T-helper 17 cell (primary cell): Measurements from ENCODE around the gene CDC42. TPM values are rescaled to one million over a fixed set of nuclear protein-coding genes. Genes with fewer than 3 reads are reported as not detected.
"Not testable (repeated sequence)": the region's sequence is repeated elsewhere in the genome, so short reads cannot be mapped to it uniquely, and the experiment has no call there.

ENCODE experiments used
- ATAC-seq: fragments of 150-1000 bp; cut with Tn5 transposase; 2 replicates; pipeline ENCODE4 v1.10.0; 2021; ENCODE audit warnings: mild to moderate bottlenecking, moderate library complexity
- DNase-seq, 3 donors: peaks; one replicate each; pipeline versions ENCODE4 v3.0.0 to v3.0.0-alpha.2; 2020 to 2021
- H3K9me3 ChIP-seq: one replicate; pipeline ENCODE4 v1.7.0; 2013; ENCODE audit warnings: low read length, mild to moderate bottlenecking; ENCODE audit not compliant: control insufficient read depth, poor library complexity, severe bottlenecking
- H3K27ac Mint-ChIP-seq: one replicate; pipeline ENCODE4 v1.8.0; 2022; ENCODE audit warnings: mild to moderate bottlenecking, moderate library complexity, mixed read lengths
- H3K27me3 Mint-ChIP-seq: one replicate; pipeline ENCODE4 v1.8.0; 2022; ENCODE audit warnings: mixed read lengths
- H3K36me3 Mint-ChIP-seq: one replicate; pipeline ENCODE4 v1.8.0; 2022; ENCODE audit warnings: low read depth, mixed read lengths
- H3K4me1 Mint-ChIP-seq: one replicate; pipeline ENCODE4 v1.8.0; 2022; ENCODE audit warnings: mild to moderate bottlenecking, mixed read lengths
- H3K4me3 Mint-ChIP-seq: one replicate; pipeline ENCODE4 v1.8.0; 2022; ENCODE audit warnings: mild to moderate bottlenecking, moderate library complexity, mixed read lengths
- total RNA-seq, 4 donors: library from RNA in 2 of 4; stranded (reverse) in 2 of 4; gene quantifications; one replicate each; pipeline ENCODE4 v1.2.3 and lab custom pipeline; 2022 to 2026

CDC42 gene
- total RNA-seq (100 to 1,000 TPM; 371 to 385 TPM), total RNA-seq (lab: John Stamatoyannopoulos, UW) (91.5 to 243 reads per million in 2 donors)

DNA sequence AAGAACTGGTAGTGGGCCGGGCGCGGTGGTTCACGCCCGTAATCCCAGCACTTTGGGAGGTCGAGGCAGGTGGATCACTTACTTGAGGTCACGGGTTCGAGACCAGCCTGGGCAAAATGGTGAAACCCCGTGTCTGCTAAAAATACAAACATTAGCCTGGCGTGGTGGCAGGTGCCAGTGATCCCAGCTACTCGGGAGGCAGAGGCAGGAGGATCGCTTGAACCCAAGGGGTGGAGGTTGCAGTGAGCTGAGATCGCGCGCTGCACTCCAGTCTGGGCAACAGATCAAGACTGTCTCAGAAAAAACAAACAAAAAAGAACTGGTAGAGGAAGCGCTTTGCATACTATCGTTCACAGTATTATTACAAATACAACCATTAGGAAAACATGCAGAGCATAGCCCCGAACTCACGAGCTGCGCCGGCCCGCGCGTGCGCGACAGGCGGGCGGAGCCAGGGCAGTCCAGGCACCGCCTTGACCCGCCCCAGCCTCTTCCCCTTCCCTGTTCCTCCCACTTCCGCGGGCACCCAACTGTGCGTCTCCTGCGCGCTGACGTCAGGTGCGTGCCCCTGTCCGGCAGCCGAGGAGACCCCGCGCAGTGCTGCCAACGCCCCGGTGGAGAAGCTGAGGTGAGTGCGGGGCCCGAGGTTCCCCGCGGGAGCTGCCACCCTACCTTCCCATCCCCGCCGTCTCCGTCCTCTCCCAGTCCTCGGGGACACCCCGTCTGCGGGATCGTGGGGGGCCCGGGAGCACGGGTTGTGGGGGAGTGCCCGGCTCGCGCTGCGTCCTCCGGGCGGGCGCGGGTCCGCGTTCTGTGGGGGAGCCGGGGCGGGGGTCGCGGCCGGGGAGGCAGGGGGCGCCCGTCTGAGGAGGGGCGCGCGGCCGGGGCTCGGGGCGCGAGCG, at the start of gene CDC42:
TSS of gene CDC42 (plus strand) at position 595 of the 902 bp plus-strand sequence. CDS start 25,770 bp downstream, outside the sequence.
- Mint-ChIP-seq H3K27ac (peak within 1 kb of the TSS; percentile 95), H3K4me1 (peaks cover 52% of the 10 kb centered on the region), H3K36me3 (peaks cover 7% of the 10 kb centered on the region), H3K4me3 (peak within 1 kb of the TSS; percentile 98), H3K27me3 (no peaks in the 10 kb centered on the region)
- H3K9me3 ChIP-seq: no peaks in the 10 kb centered on the region
- ATAC-seq: peak; percentile 92
- peak; percentile 92 to 99 (median 94) for DNase-seq

DNA sequence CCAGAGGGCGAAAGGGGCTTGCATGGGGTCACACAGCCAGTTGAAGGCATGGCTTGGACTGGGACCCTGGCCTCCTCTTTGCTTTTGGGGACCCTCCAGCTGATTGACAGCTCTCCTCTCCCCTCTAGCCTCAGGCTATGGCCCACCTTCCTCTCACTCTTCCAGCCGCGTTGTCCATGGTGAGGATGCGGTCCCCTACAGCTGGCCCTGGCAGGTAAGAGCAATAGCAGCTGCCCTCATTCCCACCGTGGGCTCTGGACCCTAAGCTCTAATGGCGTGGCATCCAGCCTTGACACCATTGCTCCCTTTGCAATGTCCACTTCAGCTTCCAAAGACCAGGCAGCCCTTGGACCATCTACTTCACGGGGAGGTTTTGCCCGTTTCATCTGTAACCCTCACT, 49.6 kb upstream of the CDC42 start:
- H3K27me3 Mint-ChIP-seq, H3K36me3 Mint-ChIP-seq, H3K4me1 Mint-ChIP-seq, H3K27ac Mint-ChIP-seq, H3K9me3 ChIP-seq, ATAC-seq, H3K4me3 Mint-ChIP-seq, DNase-seq: not testable (repeated sequence)

DNA sequence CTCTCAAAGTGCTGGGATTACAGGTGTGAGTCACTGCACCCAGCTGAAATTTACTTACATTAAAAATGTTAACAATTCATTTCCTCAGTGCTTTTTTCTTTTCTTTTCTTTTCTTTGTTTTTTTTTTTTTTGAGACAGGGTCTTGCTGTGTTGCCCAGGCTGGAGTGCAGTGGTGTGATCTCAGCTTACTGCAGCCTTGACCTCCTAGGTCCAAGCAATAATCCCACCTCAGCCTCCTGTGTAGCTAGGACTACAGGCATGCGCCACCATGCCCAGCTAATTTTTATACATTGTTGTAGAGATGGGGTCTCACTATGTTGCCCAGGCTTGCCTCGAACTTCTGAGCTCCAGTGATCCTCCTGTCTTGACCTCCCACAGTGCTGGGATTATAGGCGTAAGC, 48.5 kb upstream of the CDC42 start:
- H3K9me3 ChIP-seq, H3K27me3 Mint-ChIP-seq, DNase-seq, H3K36me3 Mint-ChIP-seq, H3K4me3 Mint-ChIP-seq, H3K27ac Mint-ChIP-seq, H3K4me1 Mint-ChIP-seq, ATAC-seq: not testable (repeated sequence)

DNA sequence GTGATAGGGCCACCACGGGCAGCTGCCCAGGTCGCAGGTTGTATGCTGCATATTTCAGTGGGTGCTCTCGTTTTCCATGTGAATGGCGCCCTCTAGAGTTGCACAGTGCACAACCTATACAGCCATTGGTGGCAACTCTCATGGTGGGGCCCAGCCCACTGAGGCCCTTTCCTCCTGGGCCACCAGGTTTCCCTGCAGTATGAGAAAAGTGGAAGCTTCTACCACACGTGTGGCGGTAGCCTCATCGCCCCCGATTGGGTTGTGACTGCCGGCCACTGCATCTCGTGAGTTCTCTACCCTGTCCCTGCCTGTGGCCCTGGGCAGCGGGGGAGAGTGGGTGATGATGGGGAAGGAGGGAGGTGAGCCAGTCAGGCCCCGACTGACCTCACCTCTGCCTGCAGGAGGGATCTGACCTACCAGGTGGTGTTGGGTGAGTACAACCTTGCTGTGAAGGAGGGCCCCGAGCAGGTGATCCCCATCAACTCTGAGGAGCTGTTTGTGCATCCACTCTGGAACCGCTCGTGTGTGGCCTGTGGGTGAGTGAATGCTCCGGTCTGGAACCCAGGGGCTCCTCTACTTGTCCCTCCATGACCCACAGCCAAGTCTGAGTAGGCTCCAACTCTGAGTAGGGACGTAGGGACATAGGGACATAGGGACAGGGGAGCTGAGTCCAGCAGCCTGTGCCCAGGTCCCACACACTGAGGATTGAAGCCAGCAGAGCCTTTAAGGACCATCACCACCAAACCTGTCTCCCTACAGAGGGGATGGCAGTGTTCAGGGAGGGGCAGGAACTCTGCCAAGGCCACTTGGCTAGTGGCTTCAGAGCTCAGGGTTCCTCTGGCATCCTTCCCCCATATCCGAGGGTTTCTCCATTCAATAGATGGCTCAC, 47.0 kb upstream of the CDC42 start:
- H3K9me3 ChIP-seq, H3K27me3 Mint-ChIP-seq, H3K4me1 Mint-ChIP-seq, H3K36me3 Mint-ChIP-seq, H3K4me3 Mint-ChIP-seq, H3K27ac Mint-ChIP-seq: not testable (repeated sequence)
- DNase-seq: peak in 1 of 3 donors; percentile 14
- ATAC-seq: peak; percentile 62

DNA sequence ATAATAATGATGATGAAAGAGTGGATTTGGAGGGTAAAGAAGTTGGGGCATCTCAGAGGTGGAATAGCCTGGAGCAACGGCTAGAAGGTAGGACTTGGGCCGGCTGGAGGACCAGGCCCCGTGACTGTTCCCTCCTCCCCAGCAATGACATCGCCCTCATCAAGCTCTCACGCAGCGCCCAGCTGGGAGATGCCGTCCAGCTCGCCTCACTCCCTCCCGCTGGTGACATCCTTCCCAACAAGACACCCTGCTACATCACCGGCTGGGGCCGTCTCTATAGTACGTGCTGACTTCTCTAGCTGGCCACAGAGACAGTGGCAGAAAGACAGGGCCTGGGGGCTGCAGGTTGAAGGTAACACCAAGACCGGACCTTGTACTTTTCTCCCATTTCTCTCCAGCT, 45.8 kb upstream of the CDC42 start:
- ATAC-seq, H3K9me3 ChIP-seq, DNase-seq, H3K4me1 Mint-ChIP-seq, H3K4me3 Mint-ChIP-seq, H3K27ac Mint-ChIP-seq, H3K36me3 Mint-ChIP-seq, H3K27me3 Mint-ChIP-seq: not testable (repeated sequence)

DNA sequence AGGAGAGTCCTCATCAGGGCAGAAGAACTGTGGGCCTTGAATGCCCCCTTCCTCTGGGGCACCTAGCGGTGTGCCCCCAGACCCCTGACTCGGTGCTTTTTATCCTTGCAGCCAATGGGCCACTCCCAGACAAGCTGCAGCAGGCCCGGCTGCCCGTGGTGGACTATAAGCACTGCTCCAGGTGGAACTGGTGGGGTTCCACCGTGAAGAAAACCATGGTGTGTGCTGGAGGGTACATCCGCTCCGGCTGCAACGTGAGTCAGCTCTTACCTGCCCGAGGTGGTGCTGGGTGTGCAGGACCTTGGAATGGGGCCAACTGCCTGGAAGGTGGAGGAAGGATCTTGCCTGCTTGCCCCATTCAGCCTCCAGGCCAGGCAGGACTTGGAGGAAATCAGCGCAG, 45.2 kb upstream of the CDC42 start:
- H3K27ac Mint-ChIP-seq, H3K4me3 Mint-ChIP-seq, H3K4me1 Mint-ChIP-seq, H3K27me3 Mint-ChIP-seq, H3K36me3 Mint-ChIP-seq, H3K9me3 ChIP-seq, ATAC-seq, DNase-seq: not testable (repeated sequence)

DNA sequence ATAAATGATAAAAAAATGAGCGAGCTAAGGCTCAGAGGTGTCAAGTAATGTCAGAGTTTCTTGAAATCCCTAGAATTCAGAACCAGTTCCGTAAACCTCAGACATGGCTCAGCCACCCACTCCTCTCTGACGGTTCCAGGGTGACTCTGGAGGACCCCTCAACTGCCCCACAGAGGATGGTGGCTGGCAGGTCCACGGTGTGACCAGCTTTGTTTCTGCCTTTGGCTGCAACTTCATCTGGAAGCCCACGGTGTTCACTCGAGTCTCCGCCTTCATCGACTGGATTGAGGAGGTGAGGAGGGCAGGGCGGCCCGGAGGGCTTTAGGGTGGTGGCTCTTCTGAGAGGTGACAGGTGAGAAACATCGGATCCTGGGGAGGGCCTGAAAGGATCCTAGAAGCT, 42.9 kb upstream of the CDC42 start:
- not testable (repeated sequence) for H3K36me3 Mint-ChIP-seq, H3K27me3 Mint-ChIP-seq, H3K4me1 Mint-ChIP-seq, H3K4me3 Mint-ChIP-seq, H3K27ac Mint-ChIP-seq, ATAC-seq, H3K9me3 ChIP-seq, DNase-seq

DNA sequence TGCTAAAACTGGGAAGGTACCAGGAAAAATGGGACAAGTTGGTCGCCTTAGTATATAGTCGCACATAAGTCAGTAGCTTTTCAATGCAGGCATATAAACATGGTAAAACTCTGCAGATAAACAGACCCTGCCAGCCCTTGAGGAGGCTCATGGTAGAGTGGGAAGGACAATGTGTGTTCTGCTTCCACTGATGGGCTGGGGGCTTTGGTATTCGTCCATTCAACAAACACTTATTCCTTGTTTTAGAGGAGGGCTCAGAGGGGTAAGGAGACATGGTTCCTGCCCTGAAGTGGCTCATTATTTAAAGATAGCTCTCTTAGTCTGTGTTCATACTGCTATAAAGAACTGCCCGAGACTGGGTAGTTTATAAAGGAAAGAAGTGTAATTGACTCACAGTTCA, 39.8 kb upstream of the CDC42 start:
- not testable (repeated sequence) for H3K9me3 ChIP-seq, H3K4me1 Mint-ChIP-seq, DNase-seq, H3K4me3 Mint-ChIP-seq, H3K27me3 Mint-ChIP-seq, H3K27ac Mint-ChIP-seq, ATAC-seq, H3K36me3 Mint-ChIP-seq

DNA sequence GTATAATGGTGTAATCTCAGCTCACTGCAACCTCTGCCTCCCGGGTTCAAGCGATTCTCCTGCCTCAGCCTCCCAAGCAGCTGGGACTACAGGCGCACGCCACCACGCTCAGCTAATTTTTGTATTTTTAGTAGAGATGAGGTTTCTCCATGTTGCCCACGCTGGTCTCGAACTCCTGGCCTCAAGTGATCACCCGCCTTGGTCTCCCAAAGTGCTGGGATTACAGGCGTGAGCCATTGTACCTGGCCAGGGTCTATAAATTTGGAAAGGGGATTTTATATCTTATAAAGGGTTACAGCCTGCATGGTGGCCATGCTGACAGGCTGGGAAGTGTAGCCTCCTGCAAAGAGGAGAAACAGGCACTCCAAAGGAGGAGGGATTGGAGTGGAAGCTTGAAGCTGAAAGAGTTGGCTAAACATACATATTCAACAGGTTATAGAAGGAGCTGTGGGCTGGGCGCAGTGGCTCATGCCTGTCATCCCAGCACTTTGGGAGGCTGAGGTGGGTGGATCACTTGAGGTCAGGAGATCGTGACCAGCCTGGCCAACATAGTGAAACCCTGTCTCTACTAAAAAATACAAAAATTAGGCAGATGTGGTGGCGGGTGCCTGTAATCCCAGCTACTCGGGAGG, 37.8 kb upstream of the CDC42 start:
- H3K9me3 ChIP-seq, H3K4me3 Mint-ChIP-seq, H3K36me3 Mint-ChIP-seq, H3K27me3 Mint-ChIP-seq, DNase-seq, H3K27ac Mint-ChIP-seq, ATAC-seq: not testable (repeated sequence)
- H3K4me1 Mint-ChIP-seq: peaks cover 17% of the 10 kb centered on the region

DNA sequence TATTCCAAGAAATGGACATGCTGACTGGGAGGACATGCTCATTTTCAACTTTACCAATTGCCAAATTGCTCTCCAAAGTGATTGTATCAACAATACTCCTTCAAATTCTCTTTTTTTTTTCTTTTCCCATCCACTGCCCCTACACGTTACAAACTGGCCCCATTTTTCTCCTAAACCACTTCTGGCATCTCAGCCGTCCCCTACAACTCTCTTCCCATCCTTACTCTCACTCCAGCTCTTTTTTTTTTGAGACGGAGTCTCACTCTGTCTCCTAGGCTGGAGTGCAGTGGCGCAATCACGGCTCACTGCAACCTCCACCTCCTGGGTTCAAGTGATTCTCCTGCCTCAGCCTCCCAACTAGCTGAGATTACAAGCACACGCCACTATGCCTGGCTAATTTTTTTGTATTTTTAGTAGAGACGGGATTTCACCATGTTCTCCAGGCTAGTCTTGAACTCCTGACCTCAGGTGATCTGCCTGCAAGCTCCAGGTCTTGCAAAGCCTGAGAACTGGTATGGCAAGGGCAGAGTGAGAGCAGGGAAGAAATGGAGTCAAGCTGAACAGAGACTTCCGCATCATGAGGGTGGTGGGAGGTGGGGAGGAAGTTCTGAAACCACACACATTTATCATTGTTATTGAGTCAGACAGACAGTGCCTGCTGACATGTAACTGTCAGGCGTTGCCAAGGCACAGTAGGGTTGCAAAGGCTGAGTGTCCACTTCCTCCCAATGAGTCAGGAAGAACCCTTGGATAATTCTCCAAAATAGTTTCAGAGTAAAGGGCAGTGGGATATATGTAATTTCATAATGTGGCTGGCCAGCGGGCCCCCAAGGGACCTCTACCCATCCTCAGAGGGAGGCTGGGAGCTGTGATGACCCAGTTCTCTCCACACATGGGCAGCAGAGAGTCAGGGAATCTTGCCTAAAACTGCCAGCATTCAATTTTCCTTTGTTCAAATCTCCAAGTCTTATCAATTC, 33.6 kb upstream of the CDC42 start:
- peak overlapping the region; percentile 71 for H3K4me3 Mint-ChIP-seq
- no peaks in the 10 kb centered on the region for H3K9me3 ChIP-seq
- peak in 2 of 3 donors; percentile 47 to 48 for DNase-seq
- H3K4me1 Mint-ChIP-seq: peaks cover 24% of the 10 kb centered on the region
- peak; percentile 97 for ATAC-seq
- peak overlapping the region; percentile 95 for H3K27ac Mint-ChIP-seq
- no peaks in the 10 kb centered on the region for H3K27me3 Mint-ChIP-seq
- no peaks in the 10 kb centered on the region for H3K36me3 Mint-ChIP-seq

DNA sequence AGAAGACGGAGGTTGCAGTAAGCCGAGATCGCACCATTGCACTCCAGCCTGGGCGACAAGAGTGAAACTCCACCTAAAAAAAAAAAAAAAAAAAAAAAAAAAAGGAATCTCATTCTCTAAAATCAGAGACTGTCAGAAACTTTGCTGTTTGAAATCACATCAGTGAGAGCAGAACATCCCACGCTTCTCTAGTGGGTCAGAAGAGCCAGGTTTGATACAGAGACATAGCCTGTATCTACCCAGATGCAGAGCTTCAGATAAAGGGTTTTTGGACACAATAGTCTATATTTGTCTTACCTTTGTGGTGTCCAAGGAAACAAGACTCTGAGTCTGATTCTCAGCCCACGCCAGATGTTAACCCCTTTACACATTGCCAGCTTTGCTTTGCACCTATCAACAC, 31.4 kb upstream of the CDC42 start:
- H3K4me1 Mint-ChIP-seq: peaks cover 35% of the 10 kb centered on the region
- H3K27ac Mint-ChIP-seq: peak overlapping the region; percentile 61
- ATAC-seq (no peak), DNase-seq (no peak)
- no peaks in the 10 kb centered on the region for H3K9me3 ChIP-seq
- H3K27me3 Mint-ChIP-seq: no peaks in the 10 kb centered on the region
- H3K36me3 Mint-ChIP-seq: no peaks in the 10 kb centered on the region
- no peak overlapping the region for H3K4me3 Mint-ChIP-seq
